HuH-7 (cell line): Measurements from ENCODE around the gene SPA17.

Source experiments
- DNase-seq: peaks from one replicate; pipeline ENCODE4 v3.0.0; 2011; ENCODE audit warnings: low spot score

Gene SPA17

DNA sequence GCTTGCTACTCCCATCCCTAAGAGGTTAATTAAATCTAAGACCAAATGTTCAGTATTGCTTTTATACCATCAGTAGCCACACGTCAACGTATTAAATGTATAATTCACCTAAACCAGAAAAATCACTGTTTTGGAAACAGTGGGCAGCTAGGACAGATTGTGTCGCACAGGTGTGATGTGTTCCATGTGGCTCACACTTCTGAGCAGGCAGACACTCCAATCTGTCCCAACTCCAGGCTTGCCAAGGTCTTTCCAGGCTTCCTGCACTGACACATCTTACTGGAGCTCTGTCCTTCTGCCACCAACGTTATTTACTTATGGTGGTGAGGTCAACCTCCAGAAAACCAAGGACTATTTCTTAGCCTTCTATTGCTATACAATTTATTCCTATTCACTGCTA lies 11.6 kb upstream of the SPA17 start:
- no peak for DNase-seq

DNA sequence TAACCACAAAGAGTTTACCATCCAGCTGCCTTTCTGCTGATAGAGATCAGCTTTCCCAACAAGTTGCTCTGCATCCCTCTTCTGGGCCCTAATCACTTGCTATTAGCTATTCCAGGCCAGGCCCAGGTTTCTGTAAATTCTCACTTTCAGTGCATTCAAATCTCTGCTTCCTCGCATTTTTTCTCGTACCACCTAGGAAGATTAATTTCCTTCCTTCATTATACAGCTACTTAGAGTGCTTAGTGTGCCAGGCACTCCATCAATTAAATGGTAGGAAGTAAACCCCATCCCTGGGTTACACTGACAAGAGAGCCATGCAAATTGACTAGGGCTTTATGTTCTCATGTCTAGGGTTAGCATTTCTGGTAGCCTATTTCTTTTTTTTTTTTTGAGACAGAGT lies 9.8 kb upstream of the SPA17 start:
- no peak for DNase-seq

DNA sequence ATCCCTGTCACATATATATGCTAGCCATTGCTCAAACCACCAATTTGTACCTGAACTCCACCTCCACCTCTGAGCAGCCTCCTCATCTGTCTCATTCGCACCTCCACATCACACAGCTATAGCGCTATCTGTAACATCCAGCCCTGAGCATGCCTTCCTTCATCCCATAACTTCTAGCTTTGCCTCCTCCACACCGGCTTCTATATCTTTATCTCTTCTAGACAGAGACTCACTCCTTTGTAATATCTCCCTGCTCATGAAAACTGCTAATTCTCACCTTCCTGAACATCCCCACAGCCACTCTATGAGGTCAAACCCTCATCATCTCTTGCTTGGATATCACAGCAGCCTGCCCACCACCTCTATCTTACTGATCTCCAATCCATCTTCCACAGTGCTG lies 6.1 kb upstream of the SPA17 start:
- DNase-seq: no peak

GRCh38 chr11:124669193-124669592 lies 4.5 kb upstream of the SPA17 start:
- DNase-seq: peak; percentile 64

DNA sequence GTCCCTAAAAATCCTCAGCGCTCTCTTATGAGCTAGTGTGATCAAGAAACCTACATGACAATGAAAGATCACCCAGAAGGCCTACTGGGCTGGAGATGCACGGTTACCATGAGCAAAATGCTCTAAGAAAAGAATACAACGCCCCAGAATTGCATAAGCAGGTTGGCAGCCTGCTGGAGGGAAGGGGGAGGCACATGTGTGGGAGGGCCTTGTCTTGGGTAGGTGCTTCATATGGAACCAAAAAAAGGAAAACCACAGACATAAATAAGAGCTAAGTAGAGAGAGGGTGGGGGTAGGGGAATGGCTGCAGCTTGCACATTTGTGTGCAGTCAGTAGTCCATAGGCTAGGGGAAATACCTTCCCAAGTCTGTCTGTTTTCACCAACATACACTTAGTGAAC lies 3.0 kb upstream of the SPA17 start:
- no peak for DNase-seq

GRCh38 chr11:124672536-124673215 lies 1.0 kb upstream of the SPA17 start:
- peak; percentile 26 for DNase-seq

GRCh38 chr11:124674168-124674517 lies 439 bp downstream of the SPA17 start:
- no peak for DNase-seq

GRCh38 chr11:124674571-124674970 lies 867 bp downstream of the SPA17 start:
- DNase-seq: no peak

- no peak for DNase-seq
Observed at GRCh38 chr11:124676386-124676785, 2.7 kb downstream of the SPA17 start.

DNA sequence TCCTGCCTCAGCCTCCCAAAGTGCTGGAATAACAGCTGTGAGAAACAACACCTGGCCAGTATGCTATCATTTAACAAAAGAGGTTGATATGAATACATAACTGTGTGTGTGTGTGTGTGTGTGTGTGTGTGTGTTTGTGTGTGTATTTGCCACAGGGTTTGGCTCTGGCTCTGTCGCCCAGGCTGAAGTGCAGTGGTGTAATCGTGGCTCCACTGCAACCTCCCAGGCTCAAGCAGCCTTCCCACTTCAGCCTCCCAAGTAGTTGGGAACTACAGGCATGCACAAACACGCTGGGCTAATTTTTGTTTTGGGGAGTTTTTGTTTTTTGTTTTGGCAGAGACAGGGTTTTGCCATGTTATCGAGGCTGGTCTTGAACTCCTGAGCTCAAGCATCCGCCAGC lies 4.7 kb downstream of the SPA17 start:
- DNase-seq: no peak

GRCh38 chr11:124681421-124681820 lies 7.7 kb downstream of the SPA17 start:
- DNase-seq: no peak

DNA sequence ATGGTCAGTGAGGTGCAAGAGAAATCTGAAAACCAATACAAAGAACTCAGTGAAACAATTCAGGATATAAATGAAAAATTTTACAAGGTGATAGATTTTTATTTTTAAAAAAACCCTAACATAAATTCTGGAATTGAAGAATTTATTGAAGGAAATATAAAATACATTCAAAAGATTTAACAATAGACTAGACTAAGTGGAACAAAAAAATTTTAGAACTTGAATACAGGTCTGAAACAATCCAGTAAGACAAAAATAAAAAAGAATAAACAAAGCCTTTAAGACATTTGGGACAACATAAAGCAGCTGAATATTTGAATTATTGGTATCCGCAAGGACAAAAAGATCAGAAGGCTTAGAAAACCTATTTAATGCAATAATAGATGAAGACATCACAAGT lies 8.7 kb downstream of the SPA17 start:
- DNase-seq: no peak

DNA sequence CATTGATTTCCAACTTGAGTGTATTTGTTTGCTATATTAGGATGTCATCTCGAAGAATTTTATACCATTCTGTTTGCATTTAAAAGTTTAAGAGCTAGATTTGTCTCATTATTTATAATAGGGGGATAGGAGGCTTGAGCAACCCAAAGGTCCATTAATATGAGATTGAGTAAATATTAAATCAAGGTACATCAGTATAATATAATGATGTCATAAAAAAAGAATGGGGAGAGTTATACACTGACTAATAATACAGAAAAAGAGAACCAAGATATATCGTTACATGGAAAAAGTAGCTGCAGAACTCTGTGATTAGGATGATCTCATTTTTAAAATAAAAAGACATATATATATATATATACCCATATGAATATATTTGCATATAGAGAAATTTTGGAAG lies 19.4 kb downstream of the SPA17 start:
- DNase-seq: no peak

DNA sequence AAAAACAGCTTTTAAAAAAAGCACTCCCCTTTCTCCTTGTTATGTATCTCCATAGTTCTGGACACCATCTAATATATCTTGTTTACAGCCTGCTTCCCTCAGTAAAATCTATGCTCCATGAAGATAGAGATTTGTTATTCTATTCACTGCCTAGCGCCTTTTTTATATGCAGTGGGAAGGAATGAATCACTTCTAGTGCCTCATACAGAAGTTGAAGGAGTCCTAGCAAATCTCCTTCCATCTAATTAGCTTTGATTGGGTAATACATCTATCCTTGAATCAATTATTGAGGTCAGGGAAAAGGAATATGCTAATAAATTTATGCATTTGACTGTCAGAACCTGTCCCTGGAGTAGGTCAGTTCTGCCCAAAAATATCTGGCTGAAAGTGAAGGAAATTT lies 25.8 kb downstream of the SPA17 start:
- no peak for DNase-seq

DNA sequence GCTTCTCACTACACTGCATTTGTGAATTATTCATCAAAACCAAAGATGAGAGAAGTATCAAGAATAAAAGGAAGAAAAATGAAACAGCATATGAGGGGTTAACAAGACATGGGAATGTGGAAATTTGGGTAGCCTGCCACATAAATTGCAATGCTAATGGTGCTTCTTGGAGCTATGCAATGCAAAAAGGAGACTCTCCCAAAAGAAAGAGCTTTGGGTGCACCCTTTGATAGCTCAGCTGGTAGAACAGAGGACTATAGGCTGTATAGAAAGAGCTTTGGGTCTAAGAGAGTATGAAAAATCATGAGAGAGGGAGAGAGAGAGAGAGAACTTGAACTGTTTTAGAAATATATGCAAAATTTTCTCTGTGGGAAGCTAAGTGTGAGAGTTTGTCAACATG lies 26.3 kb downstream of the SPA17 start:
- no peak for DNase-seq

GRCh38 chr11:124707829-124708228 lies 34.1 kb downstream of the SPA17 start:
- DNase-seq: no peak

DNA sequence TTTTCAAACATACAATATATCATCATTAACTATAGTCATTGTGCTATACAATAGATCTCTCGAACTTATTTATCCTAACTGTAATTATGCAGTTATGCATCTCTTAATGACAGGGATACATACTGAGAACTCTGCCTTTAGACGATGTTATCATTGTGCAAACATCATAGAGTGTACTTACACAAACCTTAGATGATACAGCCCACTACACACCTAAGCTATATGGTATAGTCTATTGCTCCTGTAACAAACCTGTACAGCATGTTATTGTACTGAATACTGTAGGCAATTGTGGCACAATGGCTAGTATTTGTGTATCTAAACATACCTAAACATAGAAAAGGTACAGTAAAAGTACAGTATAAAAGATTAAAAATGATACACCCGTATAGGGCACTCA lies 38.7 kb downstream of the SPA17 start:
- DNase-seq: no peak

DNA sequence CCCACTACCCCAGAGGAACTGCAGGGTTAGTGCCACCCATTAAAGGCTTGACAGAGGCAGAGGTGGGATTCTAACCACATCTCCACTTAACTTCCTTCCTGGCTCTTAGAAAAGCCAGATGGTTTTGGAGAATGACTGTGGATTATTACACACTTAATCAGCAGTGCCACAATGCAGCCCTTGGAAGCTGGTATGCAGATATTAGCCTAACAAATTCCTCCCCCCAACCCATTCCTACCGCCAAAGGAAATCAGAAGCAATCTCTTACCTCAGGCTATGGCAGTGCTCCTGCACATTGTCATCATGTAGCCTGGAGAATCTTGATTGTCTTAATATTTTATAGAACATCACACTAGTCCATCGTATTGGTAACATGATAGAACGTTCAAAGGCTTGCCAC lies 42.9 kb downstream of the SPA17 start:
- no peak for DNase-seq

- DNase-seq: no peak
Observed at GRCh38 chr11:124717421-124717785, 43.7 kb downstream of the SPA17 start.

DNA sequence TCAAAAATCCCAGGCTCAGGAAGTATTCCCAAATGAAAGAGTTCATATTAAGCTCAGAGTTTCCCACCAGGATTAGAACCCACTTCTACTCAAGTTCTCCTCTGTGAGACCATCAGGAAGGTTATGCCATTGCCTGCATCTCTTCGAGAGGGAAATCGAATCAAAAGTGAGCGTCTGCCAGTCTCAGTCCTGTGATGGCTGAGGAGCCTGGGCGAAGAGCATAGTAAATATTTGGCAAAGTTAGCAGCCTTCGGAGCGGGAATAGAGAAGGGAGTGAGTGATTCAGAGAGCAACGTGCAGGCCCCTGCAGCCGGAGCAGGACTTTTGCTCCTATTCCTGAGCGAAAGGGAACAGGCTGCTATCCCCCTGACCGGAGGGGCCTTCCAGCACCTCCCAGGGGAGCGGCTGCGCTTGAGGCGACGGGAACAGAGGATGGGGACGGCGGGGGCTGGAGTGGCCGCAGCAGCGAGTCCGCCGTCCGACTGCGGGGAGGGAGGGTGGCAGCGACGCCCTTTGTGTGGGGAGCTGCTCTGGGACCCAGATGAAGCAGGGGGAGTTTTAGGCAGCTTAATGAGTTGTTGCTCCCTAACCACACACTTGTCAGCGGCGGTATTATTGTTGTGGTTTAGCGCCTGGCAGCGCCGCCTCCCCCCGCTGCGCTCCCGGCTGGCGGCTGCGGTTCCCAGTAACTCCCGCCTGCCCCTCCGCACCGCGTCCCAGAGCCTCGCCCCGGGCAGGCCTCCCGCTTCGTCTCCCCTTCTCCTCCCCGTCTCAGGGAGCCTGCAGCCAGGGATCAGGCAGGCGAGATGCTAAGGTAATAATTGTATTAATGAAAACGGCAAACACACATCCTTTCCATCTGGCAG lies 44.3 kb downstream of the SPA17 start:
- no peak for DNase-seq

DNA sequence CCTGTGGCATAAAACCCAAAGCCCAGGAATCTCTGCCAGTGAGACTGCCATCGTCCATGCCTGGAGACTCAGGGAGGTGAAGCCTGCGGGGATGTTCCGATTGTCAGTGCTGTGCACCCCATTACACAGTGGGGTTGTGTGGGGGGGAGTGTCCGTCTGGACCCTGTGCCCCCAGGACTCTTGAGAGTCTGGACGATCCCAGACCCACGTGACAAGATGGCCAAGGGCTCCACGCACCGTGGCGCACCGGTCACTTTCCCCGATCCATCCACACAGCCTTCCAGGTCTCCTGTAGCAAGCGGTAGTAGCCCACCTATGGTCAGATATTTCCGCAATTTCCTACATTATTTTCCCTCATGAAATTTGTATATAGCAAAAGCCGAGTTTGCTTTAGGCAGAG lies 45.1 kb downstream of the SPA17 start:
- DNase-seq: no peak

- no peak for DNase-seq
Observed at GRCh38 chr11:124719534-124719933, 45.8 kb downstream of the SPA17 start.

DNA sequence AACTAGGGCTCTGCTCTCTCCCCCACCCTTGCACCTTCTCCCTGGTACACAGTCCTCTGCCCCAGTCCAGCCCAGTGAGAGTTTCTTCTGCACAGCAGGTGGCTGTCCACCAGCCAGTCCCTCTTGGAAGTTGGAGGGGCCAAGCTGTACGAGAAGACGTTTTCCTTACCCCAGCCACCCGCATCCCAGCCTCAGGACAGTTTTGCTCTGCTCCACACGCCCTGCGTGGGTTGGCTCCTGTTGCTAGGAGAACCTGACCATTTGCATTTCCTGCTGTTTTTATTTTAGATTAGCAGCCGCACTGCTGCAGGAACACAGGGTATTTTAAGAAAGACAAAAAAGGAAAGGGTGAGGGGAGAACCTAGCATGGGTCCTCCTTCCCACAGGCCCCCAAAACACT lies 48.5 kb downstream of the SPA17 start:
- DNase-seq: no peak
